ENCODE measurements around the gene PGAP2. TPM values are rescaled to one million over a fixed set of nuclear protein-coding genes. Genes with fewer than 3 reads are reported as not detected.

PGAP2 gene
- polyA plus RNA-seq, 2 of the 4 experiments (the other 2 are of a cell fraction): 32.4 to 35.2 TPM

DNA sequence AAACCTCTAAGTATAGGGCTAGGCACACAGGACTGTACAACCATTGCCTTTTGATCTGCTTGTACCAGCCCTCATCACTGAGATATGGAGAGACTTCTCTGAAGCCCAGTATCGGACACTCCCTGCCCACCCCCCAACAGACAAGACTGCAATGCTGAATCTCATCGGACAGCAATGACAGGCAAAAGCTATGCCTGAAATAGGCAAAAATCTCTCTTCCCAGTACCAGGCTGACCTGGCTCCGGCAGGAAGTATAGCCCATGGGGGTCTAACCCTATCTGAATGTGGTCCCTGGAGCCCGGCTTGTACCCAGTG is 25.9 kb downstream of the PGAP2 start:
- no peak for ATAC-seq
- Histone ChIP-seq H3K4me1 (peaks cover 32% of the 10 kb centered on the region), H3K9me3 (no peaks in the 10 kb centered on the region), H3K27ac (no peak overlapping the region), H3K4me2 (no peak overlapping the region), H3K4me3 (no peak overlapping the region)
- 91% methylated on average over 2 of the region's 4 CpGs for WGBS (ENCODE audit: missing lambda C conversion rate)
- no peak for DNase-seq (ENCODE audit: low read depth in 1 of 2, low spot score in 1 of 2)
- FAIRE-seq: no peak
- ChIA-PET CTCF (interaction anchor here (0.7 to 1.5 kb wide), 3 partner anchors 9 to 238 kb away, joined by 3 to 4 read pairs (median 4); no protein-coding TSS in a partner anchor), POLR2A (no interaction called here)
- TF ChIP-seq ZC3H11A (IDR thresholded peaks at IDR 0.05) (no peak), CHD2 (IDR thresholded peaks at IDR 0.05; ENCODE audit: low read length, partially characterized antibody) (no peak), ZFP36 (IDR thresholded peaks at IDR 0.05; ENCODE audit: borderline replicate concordance, partially characterized antibody) (no peak), MAFK (IDR thresholded peaks at IDR 0.05; ENCODE audit: partially characterized antibody) (no peak), ZSCAN20 (CRISPR knock-in tag; IDR thresholded peaks at IDR 0.05) (no peak), HOXA7 (CRISPR knock-in tag; IDR thresholded peaks at IDR 0.05) (no peak), POLR2A (IDR thresholded peaks at IDR 0.05; ENCODE audit: low read length) (no peak), JUNB (IDR thresholded peaks at IDR 0.05) (no peak), EHMT2 (IDR thresholded peaks at IDR 0.05; ENCODE audit: low read depth) (no peak), RFX5 (IDR thresholded peaks at IDR 0.05) (no peak), CEBPB (IDR thresholded peaks at IDR 0.05) (no peak), RARB (CRISPR knock-in tag; IDR thresholded peaks at IDR 0.05) (no peak), TFCP2L1 (CRISPR knock-in tag; IDR thresholded peaks at IDR 0.05) (no peak), KDM1A (IDR thresholded peaks at IDR 0.05; ENCODE audit: low read depth) (no peak), TP53 (CRISPR knock-in tag; IDR thresholded peaks at IDR 0.05) (no peak)
- TF ChIP-seq, protein P1, sequence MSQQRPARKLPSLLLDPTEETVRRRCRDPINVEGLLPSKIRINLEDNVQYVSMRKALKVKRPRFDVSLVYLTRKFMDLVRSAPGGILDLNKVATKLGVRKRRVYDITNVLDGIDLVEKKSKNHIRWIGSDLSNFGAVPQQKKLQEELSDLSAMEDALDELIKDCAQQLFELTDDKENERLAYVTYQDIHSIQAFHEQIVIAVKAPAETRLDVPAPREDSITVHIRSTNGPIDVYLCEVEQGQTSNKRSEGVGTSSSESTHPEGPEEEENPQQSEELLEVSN (IDR thresholded peaks at IDR 0.05; ENCODE audit: borderline replicate concordance, low read depth): no peak
- TF ChIP-seq, protein P2, sequence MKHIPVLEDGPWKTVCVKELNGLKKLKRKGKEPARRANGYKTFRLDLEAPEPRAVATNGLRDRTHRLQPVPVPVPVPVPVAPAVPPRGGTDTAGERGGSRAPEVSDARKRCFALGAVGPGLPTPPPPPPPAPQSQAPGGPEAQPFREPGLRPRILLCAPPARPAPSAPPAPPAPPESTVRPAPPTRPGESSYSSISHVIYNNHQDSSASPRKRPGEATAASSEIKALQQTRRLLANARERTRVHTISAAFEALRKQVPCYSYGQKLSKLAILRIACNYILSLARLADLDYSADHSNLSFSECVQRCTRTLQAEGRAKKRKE (CRISPR knock-in tag; IDR thresholded peaks at IDR 0.05; ENCODE audit: low read depth): no peak
- TF ChIP-seq, protein P3, sequence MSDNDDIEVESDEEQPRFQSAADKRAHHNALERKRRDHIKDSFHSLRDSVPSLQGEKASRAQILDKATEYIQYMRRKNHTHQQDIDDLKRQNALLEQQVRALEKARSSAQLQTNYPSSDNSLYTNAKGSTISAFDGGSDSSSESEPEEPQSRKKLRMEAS (IDR thresholded peaks at IDR 0.05): no peak
- TF ChIP-seq, protein P4, sequence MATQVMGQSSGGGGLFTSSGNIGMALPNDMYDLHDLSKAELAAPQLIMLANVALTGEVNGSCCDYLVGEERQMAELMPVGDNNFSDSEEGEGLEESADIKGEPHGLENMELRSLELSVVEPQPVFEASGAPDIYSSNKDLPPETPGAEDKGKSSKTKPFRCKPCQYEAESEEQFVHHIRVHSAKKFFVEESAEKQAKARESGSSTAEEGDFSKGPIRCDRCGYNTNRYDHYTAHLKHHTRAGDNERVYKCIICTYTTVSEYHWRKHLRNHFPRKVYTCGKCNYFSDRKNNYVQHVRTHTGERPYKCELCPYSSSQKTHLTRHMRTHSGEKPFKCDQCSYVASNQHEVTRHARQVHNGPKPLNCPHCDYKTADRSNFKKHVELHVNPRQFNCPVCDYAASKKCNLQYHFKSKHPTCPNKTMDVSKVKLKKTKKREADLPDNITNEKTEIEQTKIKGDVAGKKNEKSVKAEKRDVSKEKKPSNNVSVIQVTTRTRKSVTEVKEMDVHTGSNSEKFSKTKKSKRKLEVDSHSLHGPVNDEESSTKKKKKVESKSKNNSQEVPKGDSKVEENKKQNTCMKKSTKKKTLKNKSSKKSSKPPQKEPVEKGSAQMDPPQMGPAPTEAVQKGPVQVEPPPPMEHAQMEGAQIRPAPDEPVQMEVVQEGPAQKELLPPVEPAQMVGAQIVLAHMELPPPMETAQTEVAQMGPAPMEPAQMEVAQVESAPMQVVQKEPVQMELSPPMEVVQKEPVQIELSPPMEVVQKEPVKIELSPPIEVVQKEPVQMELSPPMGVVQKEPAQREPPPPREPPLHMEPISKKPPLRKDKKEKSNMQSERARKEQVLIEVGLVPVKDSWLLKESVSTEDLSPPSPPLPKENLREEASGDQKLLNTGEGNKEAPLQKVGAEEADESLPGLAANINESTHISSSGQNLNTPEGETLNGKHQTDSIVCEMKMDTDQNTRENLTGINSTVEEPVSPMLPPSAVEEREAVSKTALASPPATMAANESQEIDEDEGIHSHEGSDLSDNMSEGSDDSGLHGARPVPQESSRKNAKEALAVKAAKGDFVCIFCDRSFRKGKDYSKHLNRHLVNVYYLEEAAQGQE (IDR thresholded peaks at IDR 0.05): no peak
- TF ChIP-seq, protein P5, sequence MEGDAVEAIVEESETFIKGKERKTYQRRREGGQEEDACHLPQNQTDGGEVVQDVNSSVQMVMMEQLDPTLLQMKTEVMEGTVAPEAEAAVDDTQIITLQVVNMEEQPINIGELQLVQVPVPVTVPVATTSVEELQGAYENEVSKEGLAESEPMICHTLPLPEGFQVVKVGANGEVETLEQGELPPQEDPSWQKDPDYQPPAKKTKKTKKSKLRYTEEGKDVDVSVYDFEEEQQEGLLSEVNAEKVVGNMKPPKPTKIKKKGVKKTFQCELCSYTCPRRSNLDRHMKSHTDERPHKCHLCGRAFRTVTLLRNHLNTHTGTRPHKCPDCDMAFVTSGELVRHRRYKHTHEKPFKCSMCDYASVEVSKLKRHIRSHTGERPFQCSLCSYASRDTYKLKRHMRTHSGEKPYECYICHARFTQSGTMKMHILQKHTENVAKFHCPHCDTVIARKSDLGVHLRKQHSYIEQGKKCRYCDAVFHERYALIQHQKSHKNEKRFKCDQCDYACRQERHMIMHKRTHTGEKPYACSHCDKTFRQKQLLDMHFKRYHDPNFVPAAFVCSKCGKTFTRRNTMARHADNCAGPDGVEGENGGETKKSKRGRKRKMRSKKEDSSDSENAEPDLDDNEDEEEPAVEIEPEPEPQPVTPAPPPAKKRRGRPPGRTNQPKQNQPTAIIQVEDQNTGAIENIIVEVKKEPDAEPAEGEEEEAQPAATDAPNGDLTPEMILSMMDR (IDR thresholded peaks at IDR 0.05): no peak

DNA sequence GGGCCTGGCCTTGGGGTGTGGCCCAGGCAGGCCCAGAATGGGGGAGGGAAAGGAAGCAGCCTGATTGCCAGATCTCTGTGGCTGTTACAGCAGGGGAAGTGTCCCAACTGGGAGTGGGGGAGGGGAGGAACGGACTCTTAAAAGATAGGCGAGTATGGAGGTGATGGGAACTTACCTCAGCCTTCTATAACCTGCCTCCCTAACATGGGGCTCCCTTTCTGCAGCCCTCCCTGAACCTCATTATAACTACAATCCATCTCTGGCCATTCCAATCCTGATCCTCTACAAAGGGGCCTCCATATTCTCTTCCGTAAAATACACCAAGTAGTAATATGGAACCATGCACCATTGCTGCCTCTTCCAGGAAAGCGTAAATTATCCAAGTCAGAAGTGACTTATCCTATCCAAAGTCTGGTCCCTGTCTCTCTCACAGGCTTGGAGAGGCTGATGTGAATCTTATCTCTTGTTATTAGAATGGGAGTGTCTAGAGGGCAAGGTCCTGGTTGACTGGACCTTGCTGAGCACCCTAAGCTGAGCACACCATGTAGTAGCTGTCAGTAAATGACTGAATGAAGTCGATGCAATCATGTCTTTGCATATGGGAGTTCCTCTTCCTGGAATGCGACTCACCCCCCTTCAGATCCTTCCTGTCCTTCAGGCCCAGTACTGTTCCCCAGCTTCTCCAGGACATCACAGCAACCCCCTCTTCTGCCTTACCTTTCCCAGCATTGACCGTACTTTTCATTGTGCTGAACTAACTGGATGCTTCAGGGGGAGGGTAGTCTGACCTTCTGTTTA is 26.5 kb downstream of the PGAP2 start:
- TF ChIP-seq NR3C1 (IDR thresholded peaks at IDR 0.05) (no peak), GATA3 (IDR thresholded peaks at IDR 0.05; ENCODE audit: borderline replicate concordance) (no peak), JUNB (IDR thresholded peaks at IDR 0.05) (no peak), TP53 (CRISPR knock-in tag; IDR thresholded peaks at IDR 0.05) (no peak), TFCP2L1 (CRISPR knock-in tag; IDR thresholded peaks at IDR 0.05) (no peak), POLR2A (IDR thresholded peaks at IDR 0.05; ENCODE audit: low read length) (no peak), CBX2 (IDR thresholded peaks at IDR 0.05; ENCODE audit: borderline replicate concordance, low read depth) (no peak)

More for the DNA sequence above, 26.5 kb downstream of the PGAP2 start:
- Histone ChIP-seq H3K4me1 (peaks cover 38% of the 10 kb centered on the region), H3K27ac (no peak overlapping the region), H3K4me3 (no peak overlapping the region), H3K9me3 (no peaks in the 10 kb centered on the region), H3K4me2 (no peak overlapping the region)
- CTCF ChIA-PET: interaction anchor here (0.7 to 27.8 kb wide), 8 partner anchors 10 to 238 kb away, joined by 3 to 919 read pairs (median 6); partner anchors contain the start of genes PGAP2 and STIM1
- no peak for DNase-seq (ENCODE audit: low read depth in 1 of 2, low spot score in 1 of 2)
- POLR2A ChIA-PET: no interaction called here
- ATAC-seq: no peak
- WGBS (ENCODE audit: missing lambda C conversion rate): 86% methylated on average over 7 of the region's 7 CpGs
- no peak for FAIRE-seq

Measured in A549 (cell line).